Activated T-helper 2 cell treated with anti-CD3 and anti-CD28 coated beads, Interferon-gamma antibody, Interleukin-2, Interleukin-4, amounts not matched to agents 10 μg/mL and 5 μg/mL and 100 μg/mL, durations not matched to agents 14 hours and 24 hours and 36 hours (primary cell): ENCODE data around the gene XDH. TPM values are rescaled to one million over a fixed set of nuclear protein-coding genes. Genes with fewer than 3 reads are reported as not detected.

Source experiments
- DNase-seq: peaks from one replicate; pipeline ENCODE4 v3.0.0; 2021; ENCODE audit warnings: low spot score
- H3K27ac Mint-ChIP-seq: one replicate; pipeline ENCODE4 v1.8.0; 2021; ENCODE audit warnings: mixed read lengths
- H3K27me3 Mint-ChIP-seq: one replicate; pipeline ENCODE4 v1.8.0; 2021; ENCODE audit warnings: low read depth, mixed read lengths
- H3K36me3 Mint-ChIP-seq: one replicate; pipeline ENCODE4 v1.8.0; 2021; ENCODE audit warnings: low read depth, mixed read lengths
- H3K4me1 Mint-ChIP-seq: one replicate; pipeline ENCODE4 v1.8.0; 2021; ENCODE audit warnings: low read depth, mixed read lengths
- H3K4me3 Mint-ChIP-seq: one replicate; pipeline ENCODE4 v1.8.0; 2021; ENCODE audit warnings: low read depth, mild to moderate bottlenecking, moderate library complexity, mixed read lengths
- H3K9me3 Mint-ChIP-seq: one replicate; pipeline ENCODE4 v1.8.0; 2021; ENCODE audit warnings: mixed read lengths
- intact Hi-C: fragments of 100-400 bp; cut with micrococcal nuclease; formaldehyde crosslinking; loops from one replicate; pipeline ENCODE4 v1.15.1; 2023
- total RNA-seq: library from RNA; stranded (reverse); gene quantifications from 2 replicates; pipeline ENCODE4 v1.2.3, GENCODE V29; 2022

The XDH gene
- total RNA-seq, 1 donor from 2014 or later = not detected

DNA sequence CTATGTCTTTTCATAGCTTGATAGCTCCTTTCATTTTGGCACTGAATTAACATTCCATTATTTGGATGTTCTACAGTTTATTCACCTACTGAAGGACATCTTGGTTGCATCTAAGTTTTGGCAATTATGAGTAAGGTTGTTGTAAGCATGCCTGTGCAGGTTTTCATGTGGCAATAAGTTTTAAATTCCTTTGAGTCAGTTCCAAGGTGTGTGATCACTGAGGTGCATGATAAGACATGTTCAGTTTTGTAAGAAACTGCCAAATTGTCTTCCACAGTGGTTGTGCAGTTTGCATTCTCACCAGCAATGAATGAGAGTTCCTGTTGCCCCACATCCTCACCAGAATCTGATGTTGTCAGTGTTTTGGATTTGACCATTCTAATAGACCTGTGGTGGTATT is 24.2 kb downstream of the XDH start:
- H3K4me1 Mint-ChIP-seq = no peaks in the 10 kb centered on the region
- no peaks in the 10 kb centered on the region for H3K9me3 Mint-ChIP-seq
- intact Hi-C loops = no loop called here
- H3K27me3 Mint-ChIP-seq = peaks cover 37% of the 10 kb centered on the region
- H3K4me3 Mint-ChIP-seq = no peak overlapping the region
- DNase-seq = no peak
- no peaks in the 10 kb centered on the region for H3K36me3 Mint-ChIP-seq
- H3K27ac Mint-ChIP-seq = no peak overlapping the region

DNA sequence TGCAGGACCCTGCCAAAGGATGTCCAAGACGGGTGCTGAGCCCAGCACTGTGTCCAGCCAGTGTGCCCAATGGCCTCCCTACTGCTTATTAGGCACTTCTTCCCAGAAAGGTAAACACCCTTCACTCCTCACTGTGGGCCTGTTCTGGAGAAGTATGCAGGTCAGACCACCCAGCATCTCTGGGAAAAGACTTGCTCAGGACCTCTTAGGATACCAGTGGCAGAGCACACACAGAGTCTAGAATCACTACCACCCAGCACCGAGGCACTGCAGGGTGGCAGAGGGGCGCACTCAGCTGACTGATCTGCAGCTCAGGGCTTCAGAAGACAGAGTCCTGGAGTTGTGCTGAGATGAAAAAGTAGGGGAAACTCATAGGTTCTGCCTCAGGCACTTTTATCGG is 25.8 kb downstream of the XDH start:
- Mint-ChIP-seq H3K27ac (no peak overlapping the region), H3K4me3 (no peak overlapping the region), H3K27me3 (peaks cover 30% of the 10 kb centered on the region), H3K4me1 (peaks cover 11% of the 10 kb centered on the region), H3K9me3 (no peaks in the 10 kb centered on the region), H3K36me3 (no peaks in the 10 kb centered on the region)
- intact Hi-C loops = no loop called here
- no peak for DNase-seq

DNA sequence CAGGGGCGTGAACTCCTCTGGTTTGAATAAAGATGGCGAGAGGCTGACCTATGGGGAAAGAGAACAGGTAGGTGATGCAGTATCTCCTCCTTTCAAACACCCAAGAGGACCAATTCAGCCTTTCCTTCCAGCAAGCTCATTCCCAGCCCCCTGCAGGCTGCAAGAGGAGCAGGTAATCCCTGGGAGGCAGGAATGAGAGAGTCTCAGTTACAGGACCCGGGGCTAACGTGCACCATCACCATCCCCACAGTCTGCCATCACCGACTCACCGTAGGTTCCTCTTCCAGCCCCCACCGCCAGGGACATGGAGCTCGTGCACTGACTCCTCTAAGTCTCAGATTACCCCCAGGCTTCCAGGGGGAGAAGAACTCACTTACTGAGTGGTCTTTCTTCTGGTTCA is 26.7 kb downstream of the XDH start:
- intact Hi-C loops = no loop called here
- DNase-seq = no peak
- H3K4me1 Mint-ChIP-seq = peaks cover 20% of the 10 kb centered on the region
- H3K27ac Mint-ChIP-seq = no peak overlapping the region
- peaks cover 25% of the 10 kb centered on the region for H3K27me3 Mint-ChIP-seq
- no peaks in the 10 kb centered on the region for H3K36me3 Mint-ChIP-seq
- H3K4me3 Mint-ChIP-seq = no peak overlapping the region
- no peaks in the 10 kb centered on the region for H3K9me3 Mint-ChIP-seq

- Mint-ChIP-seq H3K27me3 (peaks cover 18% of the 10 kb centered on the region), H3K36me3 (no peaks in the 10 kb centered on the region), H3K27ac (no peak overlapping the region), H3K9me3 (no peaks in the 10 kb centered on the region), H3K4me1 (peaks cover 32% of the 10 kb centered on the region), H3K4me3 (no peak overlapping the region)
- DNase-seq = no peak
- intact Hi-C loops = no loop called here
Observed at GRCh38 chr2:31386648-31387047, 27.9 kb downstream of the XDH start.

GRCh38 chr2:31386172-31386571 is 28.4 kb downstream of the XDH start:
- intact Hi-C loops = no loop called here
- DNase-seq = no peak
- H3K4me1 Mint-ChIP-seq = peaks cover 35% of the 10 kb centered on the region
- H3K4me3 Mint-ChIP-seq = no peak overlapping the region
- peaks cover 14% of the 10 kb centered on the region for H3K27me3 Mint-ChIP-seq
- no peaks in the 10 kb centered on the region for H3K9me3 Mint-ChIP-seq
- H3K27ac Mint-ChIP-seq = no peak overlapping the region
- no peaks in the 10 kb centered on the region for H3K36me3 Mint-ChIP-seq

- Mint-ChIP-seq H3K4me1 (peaks cover 35% of the 10 kb centered on the region), H3K9me3 (no peaks in the 10 kb centered on the region), H3K27ac (no peak overlapping the region), H3K36me3 (no peaks in the 10 kb centered on the region), H3K4me3 (no peak overlapping the region), H3K27me3 (peaks cover 10% of the 10 kb centered on the region)
- intact Hi-C loops = no loop called here
- DNase-seq = no peak
Observed at GRCh38 chr2:31384771-31385276, 29.7 kb downstream of the XDH start.

DNA sequence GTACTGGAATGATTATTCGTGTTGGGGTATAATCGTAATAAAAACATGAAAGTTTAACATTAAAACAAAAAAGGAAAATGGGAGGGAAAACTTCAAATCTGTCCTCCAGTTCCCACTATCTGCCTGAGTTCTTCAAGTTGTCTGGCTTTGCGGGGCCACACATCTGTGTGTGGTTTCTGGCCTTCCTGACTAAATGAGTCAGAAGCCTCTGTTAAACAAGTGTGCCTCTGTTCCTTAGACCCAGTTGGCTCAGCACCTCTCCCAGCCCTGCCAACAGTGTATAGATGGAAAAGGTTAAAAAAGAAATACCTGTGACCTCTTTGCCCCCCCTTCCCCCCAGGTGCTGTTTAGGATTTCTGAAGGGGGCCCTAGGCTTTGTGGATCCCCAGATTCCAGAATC is 30.2 kb downstream of the XDH start:
- DNase-seq = no peak
- Mint-ChIP-seq H3K27ac (no peak overlapping the region), H3K27me3 (peaks cover 8% of the 10 kb centered on the region), H3K4me1 (peaks cover 35% of the 10 kb centered on the region), H3K4me3 (no peak overlapping the region), H3K9me3 (no peaks in the 10 kb centered on the region), H3K36me3 (no peaks in the 10 kb centered on the region)
- intact Hi-C loops = no loop called here

DNA sequence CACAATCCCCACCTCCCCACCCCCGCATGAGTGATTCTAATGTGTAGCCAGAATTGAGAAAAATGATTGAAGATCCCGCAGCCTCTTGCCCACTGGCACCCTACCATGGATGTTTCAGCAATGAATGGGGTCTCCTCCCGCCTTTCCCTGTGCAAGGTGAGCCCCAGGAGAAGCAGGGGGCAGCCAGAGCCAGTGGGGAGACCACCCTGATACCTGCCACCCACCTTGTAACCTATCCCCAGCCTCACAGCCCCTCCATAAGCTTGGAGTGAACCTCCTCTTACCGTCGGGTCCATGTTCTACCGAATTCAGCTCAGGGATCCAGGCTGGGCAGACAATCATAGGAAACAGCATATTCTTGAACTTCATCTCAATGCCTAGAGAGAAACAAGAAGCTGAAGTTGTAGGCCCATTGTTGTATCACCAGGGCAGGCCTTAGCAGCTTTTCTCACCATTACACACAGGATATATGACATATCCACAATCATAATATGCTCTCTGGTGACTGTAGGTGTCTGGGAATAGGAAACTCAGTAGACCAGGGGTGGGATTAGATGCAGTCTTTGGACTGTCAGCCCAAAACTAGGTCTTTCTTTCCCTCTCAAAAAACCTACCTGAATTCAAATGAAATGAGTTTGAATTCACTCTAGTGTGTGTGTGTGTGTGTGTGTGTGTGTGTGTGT is 30.9 kb downstream of the XDH start:
- H3K36me3 Mint-ChIP-seq = no peaks in the 10 kb centered on the region
- DNase-seq = no peak
- H3K4me3 Mint-ChIP-seq = no peak overlapping the region
- intact Hi-C loops = no loop called here
- H3K4me1 Mint-ChIP-seq = peaks cover 35% of the 10 kb centered on the region
- peaks cover 5% of the 10 kb centered on the region for H3K27me3 Mint-ChIP-seq
- H3K9me3 Mint-ChIP-seq = no peaks in the 10 kb centered on the region
- H3K27ac Mint-ChIP-seq = no peak overlapping the region

DNA sequence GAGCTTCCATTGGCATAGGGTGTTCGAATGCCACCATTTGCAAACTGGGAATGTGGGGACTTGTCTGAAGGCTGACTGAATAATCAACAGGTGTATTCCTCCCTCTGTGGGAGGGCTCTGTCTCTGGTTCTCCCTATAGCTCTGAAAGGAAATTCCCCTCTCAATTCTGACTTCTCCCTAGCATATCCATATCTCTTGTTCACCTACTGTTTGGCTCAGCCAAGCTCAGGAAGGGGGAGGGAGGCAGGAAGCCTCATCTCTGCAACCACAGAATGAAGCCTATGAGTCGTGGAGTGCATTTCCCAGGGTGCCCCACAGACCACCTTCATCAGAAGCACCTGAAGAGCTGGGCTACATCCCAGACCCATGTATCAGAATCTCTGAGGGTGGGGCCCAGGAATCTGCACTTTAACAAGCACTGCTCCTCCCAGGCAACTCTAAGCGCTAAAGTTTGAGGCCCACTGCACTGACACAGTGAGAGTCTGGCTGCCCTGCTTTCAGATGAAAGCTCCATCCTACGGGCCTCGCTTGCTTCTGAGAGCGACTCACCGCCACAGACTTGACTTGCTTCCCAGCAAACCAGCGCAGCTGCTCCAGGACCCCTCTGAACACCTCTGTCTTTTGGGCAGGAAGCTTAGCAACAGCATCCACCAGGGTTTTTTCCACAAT is 32.0 kb downstream of the XDH start:
- H3K27ac Mint-ChIP-seq = no peak overlapping the region
- DNase-seq = no peak
- H3K36me3 Mint-ChIP-seq = no peaks in the 10 kb centered on the region
- H3K4me3 Mint-ChIP-seq = no peak overlapping the region
- intact Hi-C loops = no loop called here
- H3K27me3 Mint-ChIP-seq = peaks cover 7% of the 10 kb centered on the region
- peaks cover 37% of the 10 kb centered on the region for H3K4me1 Mint-ChIP-seq
- H3K9me3 Mint-ChIP-seq = no peaks in the 10 kb centered on the region

DNA sequence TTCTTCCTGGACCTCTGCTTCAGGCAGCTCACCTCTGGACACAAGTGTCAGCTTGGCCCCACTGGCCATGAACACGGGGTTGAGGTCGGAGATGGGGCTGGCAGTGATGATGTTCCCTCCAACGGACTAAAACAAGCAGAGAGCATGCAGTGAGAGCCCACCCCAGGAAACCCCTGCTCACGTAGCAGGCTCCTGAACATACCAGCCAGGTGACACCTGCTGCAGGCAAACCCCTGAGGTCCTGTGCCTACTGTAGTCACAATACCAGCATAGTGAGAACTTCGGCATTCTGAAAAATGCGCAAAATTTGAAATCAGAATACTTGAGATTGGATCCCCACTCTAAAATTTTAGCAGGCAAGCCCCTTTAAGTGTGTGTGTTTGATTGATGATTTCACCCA is 32.9 kb downstream of the XDH start:
- peak overlapping the region; percentile 21 for H3K4me3 Mint-ChIP-seq

DNA sequence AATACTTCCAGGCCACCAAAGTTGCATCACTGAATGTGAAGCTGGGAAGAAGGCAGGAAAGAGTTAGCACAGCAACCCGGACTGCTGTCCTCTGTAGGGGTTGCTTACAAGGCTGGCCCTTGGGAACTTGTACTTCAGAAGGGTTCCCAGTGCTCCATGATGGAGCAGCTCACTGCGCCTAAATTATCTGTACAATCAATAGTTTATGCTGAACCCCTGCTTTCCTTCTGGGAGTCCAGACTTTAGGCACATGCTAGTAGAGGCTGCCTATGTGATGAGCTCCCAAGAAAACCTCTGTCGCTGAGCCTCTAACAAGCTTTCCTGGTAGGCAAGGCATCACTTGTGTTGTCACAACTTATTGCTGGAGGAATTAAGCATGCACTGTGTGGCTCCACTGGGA is 34.3 kb downstream of the XDH start:
- peaks cover 37% of the 10 kb centered on the region for H3K4me1 Mint-ChIP-seq
- intact Hi-C loops = no loop called here
- H3K4me3 Mint-ChIP-seq = no peak overlapping the region
- no peak for DNase-seq
- no peak overlapping the region for H3K27ac Mint-ChIP-seq
- H3K36me3 Mint-ChIP-seq = no peaks in the 10 kb centered on the region
- peaks cover 2% of the 10 kb centered on the region for H3K27me3 Mint-ChIP-seq
- no peaks in the 10 kb centered on the region for H3K9me3 Mint-ChIP-seq

More for the DNA sequence above, 32.9 kb downstream of the XDH start:
- Mint-ChIP-seq H3K9me3 (no peaks in the 10 kb centered on the region), H3K27me3 (peaks cover 2% of the 10 kb centered on the region), H3K36me3 (no peaks in the 10 kb centered on the region), H3K27ac (peak overlapping the region; percentile 33), H3K4me1 (peaks cover 37% of the 10 kb centered on the region)
- intact Hi-C loops = no loop called here
- DNase-seq = no peak

- Mint-ChIP-seq H3K4me1 (peaks cover 35% of the 10 kb centered on the region), H3K4me3 (no peak overlapping the region), H3K9me3 (no peaks in the 10 kb centered on the region), H3K27me3 (peaks cover 2% of the 10 kb centered on the region), H3K27ac (no peak overlapping the region), H3K36me3 (no peaks in the 10 kb centered on the region)
- no peak for DNase-seq
- intact Hi-C loops = no loop called here
Observed at GRCh38 chr2:31379747-31380146, 34.8 kb downstream of the XDH start.

DNA sequence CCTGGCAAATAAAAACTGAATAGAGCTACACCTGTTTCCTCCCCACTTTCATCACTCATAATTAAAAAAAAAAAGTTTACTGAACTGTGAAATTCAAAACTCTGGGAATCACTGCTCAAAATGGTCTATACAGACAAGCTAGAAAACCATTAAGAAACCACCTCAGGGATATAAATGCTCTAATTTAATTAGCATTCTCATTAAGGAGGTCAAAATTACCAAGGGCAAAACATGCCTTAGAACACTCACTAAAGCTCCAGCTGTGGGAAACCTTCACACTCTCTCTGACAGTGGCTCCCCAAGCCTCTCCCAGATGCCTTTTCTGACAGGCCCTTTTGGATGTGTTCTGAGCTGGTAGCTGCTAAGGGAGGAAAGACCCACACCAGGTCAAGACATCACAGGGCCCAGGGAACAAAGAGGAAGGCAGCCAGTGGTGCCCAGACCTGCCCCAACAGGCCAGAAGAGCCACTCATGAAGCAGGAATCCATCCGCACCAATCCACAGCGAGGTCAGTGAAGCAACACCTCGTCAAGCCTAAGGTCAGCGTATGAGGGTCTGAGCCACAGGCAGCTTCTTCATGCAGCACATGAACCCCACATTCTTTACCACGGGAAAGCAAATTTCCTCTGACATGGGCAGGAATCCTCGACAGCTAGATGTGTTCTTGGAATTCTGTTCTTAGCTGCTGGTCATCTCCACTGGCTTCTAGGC is 35.6 kb downstream of the XDH start:
- peaks cover 2% of the 10 kb centered on the region for H3K27me3 Mint-ChIP-seq
- no peak overlapping the region for H3K27ac Mint-ChIP-seq
- intact Hi-C loops = no loop called here
- no peaks in the 10 kb centered on the region for H3K9me3 Mint-ChIP-seq
- H3K4me3 Mint-ChIP-seq = no peak overlapping the region
- no peaks in the 10 kb centered on the region for H3K36me3 Mint-ChIP-seq
- DNase-seq = no peak
- H3K4me1 Mint-ChIP-seq = peaks cover 28% of the 10 kb centered on the region
